Measurements from ENCODE around the gene OPN3. TPM values are rescaled to one million over a fixed set of nuclear protein-coding genes. Genes with fewer than 3 reads are reported as not detected.

Gene OPN3
- total RNA-seq, 6 donors from 2014 or later, result 11.5 to 63.4 (median 30.2) TPM

GRCh38 chr1:241646201-241646600 is 6.0 kb upstream of the OPN3 start:
- WGBS, 2 donors, result 68 to 80% methylated on average over 7 of the region's 7 CpGs
- H3K27ac ChIP-seq, result no peak overlapping the region
- no peak overlapping the region for H3K4me3 ChIP-seq
- H3K9me3 ChIP-seq, result no peaks in the 10 kb centered on the region
- no peak for ATAC-seq (ENCODE audit: low FRiP score in 2 of 2)
- DNase-seq, result no peak
- H3K4me1 ChIP-seq, result no peaks in the 10 kb centered on the region
- TF ChIP-seq EP300 (IDR thresholded peaks at IDR 0.05) (no peak), CTCF (IDR thresholded peaks at IDR 0.05) (no peak)
- no peaks in the 10 kb centered on the region for H3K36me3 ChIP-seq
- no peaks in the 10 kb centered on the region for H3K27me3 ChIP-seq

GRCh38 chr1:241645199-241645598 is 5.0 kb upstream of the OPN3 start:
- DNase-seq, result no peak
- no peak for TF ChIP-seq CTCF (IDR thresholded peaks at IDR 0.05)
- TF ChIP-seq EP300 (IDR thresholded peaks at IDR 0.05), result no peak
- TF ChIP-seq POLR2A (IDR thresholded peaks at IDR 0.05), result no peak
- no peak for TF ChIP-seq POLR2AphosphoS5 (IDR thresholded peaks at IDR 0.05)
- no peaks in the 10 kb centered on the region for H3K36me3 ChIP-seq

GRCh38 chr1:241644259-241644658 is 4.1 kb upstream of the OPN3 start:
- no peak for TF ChIP-seq CTCF (IDR thresholded peaks at IDR 0.05)
- ATAC-seq (ENCODE audit: low FRiP score in 2 of 2) (no peak), DNase-seq (no peak)
- Histone ChIP-seq H3K27ac (no peak overlapping the region), H3K4me1 (peaks cover 5 to 8% (median 5%) of the 10 kb centered on the region in 4 donors), H3K27me3 (no peaks in the 10 kb centered on the region), H3K4me3 (no peak overlapping the region), H3K9me3 (no peaks in the 10 kb centered on the region), H3K36me3 (no peaks in the 10 kb centered on the region)
- WGBS, 2 donors, result 92 to 96% methylated on average over 2 of the region's 2 CpGs

More at GRCh38 chr1:241645199-241645598, 5.0 kb upstream of the OPN3 start:
- Histone ChIP-seq H3K4me3 (no peak overlapping the region), H3K9me3 (no peaks in the 10 kb centered on the region), H3K27me3 (no peaks in the 10 kb centered on the region), H3K27ac (no peak overlapping the region), H3K4me1 (peaks cover 5 to 7% (median 5%) of the 10 kb centered on the region in 4 donors)
- WGBS, 2 donors, result 74 to 86% methylated on average over 4 of the region's 4 CpGs
- ATAC-seq (ENCODE audit: low FRiP score in 2 of 2), result no peak

GRCh38 chr1:241642593-241642944 is 2.4 kb upstream of the OPN3 start:
- ATAC-seq (ENCODE audit: low FRiP score in 2 of 2) (no peak), DNase-seq (no peak)
- no peak for TF ChIP-seq POLR2A (IDR thresholded peaks at IDR 0.05)
- TF ChIP-seq CTCF (IDR thresholded peaks at IDR 0.05), result no peak
- TF ChIP-seq EP300 (IDR thresholded peaks at IDR 0.05), result no peak
- TF ChIP-seq POLR2AphosphoS5 (IDR thresholded peaks at IDR 0.05), result no peak
- Histone ChIP-seq H3K27me3 (no peaks in the 10 kb centered on the region), H3K9me3 (no peaks in the 10 kb centered on the region), H3K36me3 (no peaks in the 10 kb centered on the region), H3K4me1 (peaks cover 12 to 23% (median 18%) of the 10 kb centered on the region in 4 donors), H3K27ac (no peak overlapping the region), H3K4me3 (no peak overlapping the region)
- 91 to 96% methylated on average over 1 of the region's 1 CpG for WGBS, 2 donors

- no peak for ATAC-seq (ENCODE audit: low FRiP score in 2 of 2)
- 72% methylated on average over 12 of the region's 12 CpGs for WGBS, 2 donors
- no peaks in the 10 kb centered on the region for H3K9me3 ChIP-seq
- DNase-seq, result no peak
- no peaks in the 10 kb centered on the region for H3K27me3 ChIP-seq
- H3K4me1 ChIP-seq, result peaks cover 12 to 25% (median 20%) of the 10 kb centered on the region in 4 donors
- TF ChIP-seq EP300 (IDR thresholded peaks at IDR 0.05) (no peak), POLR2AphosphoS5 (IDR thresholded peaks at IDR 0.05) (no peak), POLR2A (IDR thresholded peaks at IDR 0.05) (no peak), CTCF (IDR thresholded peaks at IDR 0.05) (no peak)
- H3K36me3 ChIP-seq, result no peaks in the 10 kb centered on the region
- no peak overlapping the region for H3K4me3 ChIP-seq
- H3K27ac ChIP-seq, result no peak overlapping the region
Observed at GRCh38 chr1:241641773-241642592, 1.8 kb upstream of the OPN3 start.

Data from upper lobe of left lung (tissue), 6 donors.